GM18499 (cell line): ENCODE measurements around the gene SH3GL2.

Source experiments
- ATAC-seq: cut with Tn5 transposase; IDR thresholded peaks from one replicate; pipeline ENCODE4 v1.9.1; 2021; ENCODE audit warnings: moderate number of reproducible peaks; ENCODE audit not compliant: insufficient read depth, unreplicated experiment

SH3GL2 gene

DNA sequence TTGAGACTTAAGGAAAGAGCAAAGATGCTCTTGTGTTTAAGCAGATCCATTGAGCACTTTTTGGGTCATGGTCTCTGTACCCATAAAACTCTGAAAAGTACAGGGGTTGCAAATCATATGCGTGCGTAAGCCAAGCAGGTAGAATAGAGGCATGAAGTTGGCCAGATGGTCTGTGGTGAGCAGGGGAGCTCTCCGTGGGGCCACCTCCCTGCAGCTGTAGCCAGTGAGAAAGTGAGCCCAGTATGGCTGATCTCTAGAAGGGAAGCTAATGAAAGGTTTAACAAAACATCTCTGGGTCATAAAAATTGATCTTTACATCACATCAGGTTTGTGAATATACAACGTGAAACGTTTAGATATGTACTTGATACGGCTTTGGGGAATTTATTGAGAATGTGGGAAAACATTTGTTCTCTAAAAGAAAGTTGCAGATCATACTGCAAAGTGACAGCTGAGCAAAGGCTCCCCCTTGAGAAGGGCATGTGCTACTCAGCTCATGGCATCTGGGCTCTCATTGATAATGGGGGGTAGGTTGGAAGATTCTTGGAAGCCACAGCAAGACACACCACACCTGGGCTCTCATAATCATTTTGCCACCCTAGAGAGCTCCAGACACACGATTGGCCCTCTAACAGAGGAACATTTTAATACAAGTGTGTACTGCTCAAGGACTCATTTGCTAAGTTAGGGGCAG is 30.6 kb downstream of the SH3GL2 start:
- no peak for ATAC-seq

DNA sequence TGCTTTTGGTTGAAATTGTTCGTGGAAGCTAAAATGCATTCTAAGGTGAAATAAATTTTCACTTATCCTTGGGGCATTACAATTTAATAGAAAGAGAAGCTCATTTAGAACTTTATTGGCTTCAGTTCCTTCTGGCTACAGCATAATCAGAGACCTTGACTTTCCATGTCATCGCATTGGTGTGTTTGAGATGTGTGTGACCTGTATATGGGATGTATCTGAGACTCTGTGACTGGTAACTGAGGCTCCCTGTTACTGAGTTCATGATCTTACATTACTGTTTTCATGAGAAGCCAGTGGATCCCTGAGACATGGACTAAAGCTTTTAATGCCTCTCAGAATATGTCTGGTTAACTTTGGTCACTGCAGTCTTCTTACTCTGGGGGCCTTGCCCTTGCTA is 32.5 kb downstream of the SH3GL2 start:
- ATAC-seq: no peak

DNA sequence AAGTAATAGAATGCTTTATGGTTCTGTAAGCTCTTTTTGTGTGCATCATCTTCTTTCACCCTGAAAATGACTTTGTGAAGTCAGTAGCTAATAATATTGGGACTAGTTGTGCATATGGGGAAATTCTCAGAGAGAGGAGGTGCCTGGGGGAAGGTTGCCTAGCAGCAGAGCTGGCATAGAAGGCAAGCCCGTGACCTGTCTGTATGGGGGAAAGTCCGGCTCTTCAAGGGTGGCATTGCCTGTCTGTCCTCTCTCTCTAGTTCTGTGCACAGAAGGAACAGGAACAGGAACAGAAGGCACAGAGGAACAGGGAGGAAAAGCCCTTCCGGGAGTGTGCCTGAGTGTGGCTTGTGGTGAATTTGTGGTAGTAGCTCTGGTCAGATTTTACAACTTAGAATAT is 33.1 kb downstream of the SH3GL2 start:
- ATAC-seq: no peak

DNA sequence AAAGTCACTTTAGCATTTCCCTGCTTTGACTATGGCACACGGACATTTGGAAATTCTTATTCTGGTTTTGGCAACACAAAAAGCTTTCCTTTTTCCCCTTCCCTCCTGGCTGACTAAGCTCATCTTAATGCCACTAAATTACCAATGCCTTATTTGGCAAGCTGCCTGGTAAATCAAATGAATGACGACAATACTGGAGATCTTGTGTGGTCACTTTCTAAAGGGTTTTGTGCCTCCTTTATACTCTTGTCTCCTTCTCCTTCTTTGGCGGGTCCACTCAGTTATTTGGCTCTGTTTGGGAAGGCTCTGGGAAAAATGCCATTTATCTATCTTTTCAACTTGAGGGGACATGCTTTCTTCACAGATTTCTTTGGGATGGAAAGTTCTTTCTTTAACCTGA is 34.9 kb downstream of the SH3GL2 start:
- ATAC-seq: no peak

- ATAC-seq: no peak
Observed at GRCh38 chr9:17614250-17614649, 35.4 kb downstream of the SH3GL2 start.

GRCh38 chr9:17614903-17615302 is 36.0 kb downstream of the SH3GL2 start:
- ATAC-seq: no peak

- ATAC-seq: no peak
Observed at GRCh38 chr9:17622141-17622540, 43.3 kb downstream of the SH3GL2 start.

DNA sequence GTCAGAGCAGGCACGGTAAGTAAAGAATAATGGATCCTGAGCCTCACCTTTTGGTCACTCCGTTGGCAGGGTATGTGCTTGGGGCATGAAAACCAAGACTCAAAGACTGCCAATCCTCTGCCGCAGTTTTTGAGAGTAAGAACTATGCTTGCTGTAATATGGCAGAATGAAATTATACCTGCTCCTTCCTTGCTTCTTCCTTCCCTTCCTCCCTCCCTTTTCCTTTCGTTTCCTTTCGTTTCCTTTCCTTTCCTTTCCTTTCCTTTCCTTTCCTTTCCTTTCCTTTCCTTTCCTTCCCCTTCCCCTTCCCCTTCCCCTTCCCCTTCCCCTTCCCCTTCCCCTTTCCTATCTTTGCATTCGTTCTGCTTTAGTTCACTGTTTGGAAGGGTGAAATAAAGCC is 43.9 kb downstream of the SH3GL2 start:
- ATAC-seq: no peak

DNA sequence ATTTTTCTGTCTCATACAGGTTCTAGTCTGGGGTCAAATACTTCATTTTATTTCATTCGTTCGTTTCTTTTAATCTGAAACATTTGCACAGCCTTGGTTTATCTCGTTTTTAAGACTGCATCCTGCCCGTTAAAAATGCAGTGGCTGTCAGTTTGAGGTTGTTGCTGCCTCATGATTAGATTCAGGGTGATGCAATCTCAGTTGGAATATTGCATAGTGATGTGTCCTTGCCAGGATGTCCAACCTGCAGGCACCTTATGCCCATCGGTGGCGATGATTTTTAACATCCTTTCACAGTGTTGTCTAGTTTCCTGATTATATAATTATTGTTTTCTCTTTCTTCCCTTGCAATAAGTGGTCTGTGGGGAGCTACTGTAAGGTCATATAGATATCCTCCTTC is 45.1 kb downstream of the SH3GL2 start:
- ATAC-seq: no peak

- no peak for ATAC-seq
Observed at GRCh38 chr9:17624571-17624970, 45.7 kb downstream of the SH3GL2 start.

DNA sequence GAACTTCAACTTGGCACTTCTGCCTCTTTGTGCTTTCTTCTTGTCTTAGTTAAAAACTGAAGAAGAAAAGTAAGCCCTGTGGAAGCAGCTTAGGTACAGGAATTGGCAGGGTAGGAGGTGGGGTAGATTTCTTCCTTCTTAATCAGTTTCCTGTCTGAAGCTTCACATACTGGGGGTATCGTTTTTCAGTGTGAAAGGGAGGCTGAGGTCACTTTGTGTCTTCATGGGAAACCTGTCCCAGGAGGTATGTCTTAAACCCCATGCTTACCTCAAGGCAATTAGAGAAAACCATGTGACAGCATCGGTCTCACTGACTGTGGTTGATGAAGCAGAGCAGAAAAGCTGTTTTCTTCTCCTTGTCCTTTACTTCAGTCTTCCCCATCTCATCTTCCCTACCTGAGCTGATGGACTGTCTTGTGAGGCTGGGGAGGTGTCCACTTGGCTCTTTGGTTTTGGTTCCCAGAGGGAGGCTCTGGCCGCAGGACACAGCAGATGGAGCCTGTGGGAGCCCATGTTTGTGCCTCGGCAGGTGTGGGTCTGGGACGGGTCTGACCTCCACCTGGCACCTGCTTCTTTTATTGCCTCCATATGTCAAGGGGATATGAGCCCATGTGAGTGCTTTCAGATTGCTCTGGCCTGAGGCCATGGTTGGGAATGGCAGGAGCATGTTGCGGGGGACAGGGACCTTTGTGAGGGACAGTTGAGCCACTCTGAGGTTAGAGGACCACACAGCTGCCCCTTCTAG is 47.0 kb downstream of the SH3GL2 start:
- no peak for ATAC-seq

GRCh38 chr9:17627641-17628040 is 48.8 kb downstream of the SH3GL2 start:
- ATAC-seq: no peak

DNA sequence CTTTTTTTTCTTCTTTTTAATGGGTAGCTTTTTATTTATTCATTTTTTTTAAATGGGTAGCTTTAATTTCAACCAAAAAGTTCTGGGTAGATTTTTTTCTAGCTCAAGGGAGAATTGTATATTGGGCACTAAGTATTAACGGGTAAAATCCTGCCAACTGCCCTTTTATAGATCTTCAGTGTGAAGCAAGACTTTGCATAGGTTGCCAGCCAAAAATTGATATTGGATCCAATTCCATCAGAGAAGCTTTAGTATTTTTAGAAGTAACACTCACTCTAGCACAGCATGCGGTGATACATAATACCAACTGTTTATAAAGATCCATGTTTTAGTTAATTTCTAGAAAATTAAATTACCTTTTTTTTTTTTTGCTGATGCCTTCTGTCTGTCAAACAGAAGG is 49.8 kb downstream of the SH3GL2 start:
- no peak for ATAC-seq

- ATAC-seq: no peak
Observed at GRCh38 chr9:17630531-17630949, 51.7 kb downstream of the SH3GL2 start.

DNA sequence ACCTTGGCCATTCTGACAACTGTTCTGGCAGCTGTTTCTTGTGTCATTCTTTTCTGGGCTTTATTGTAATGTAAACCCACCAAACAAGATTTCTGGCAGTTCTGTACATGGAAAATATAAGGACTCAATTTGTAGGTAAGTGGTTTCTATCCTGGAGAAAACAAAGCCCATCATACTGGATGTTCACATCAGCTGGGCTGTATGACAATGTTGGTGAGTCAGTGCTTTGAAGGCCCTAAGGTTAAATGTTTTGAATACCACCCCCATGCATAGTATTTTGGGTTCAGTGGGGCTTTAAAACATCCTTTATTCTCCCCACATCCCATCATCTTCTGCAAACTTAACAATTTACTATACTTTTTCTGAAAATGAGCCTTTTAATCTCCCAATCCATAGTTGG is 52.5 kb downstream of the SH3GL2 start:
- ATAC-seq: no peak

DNA sequence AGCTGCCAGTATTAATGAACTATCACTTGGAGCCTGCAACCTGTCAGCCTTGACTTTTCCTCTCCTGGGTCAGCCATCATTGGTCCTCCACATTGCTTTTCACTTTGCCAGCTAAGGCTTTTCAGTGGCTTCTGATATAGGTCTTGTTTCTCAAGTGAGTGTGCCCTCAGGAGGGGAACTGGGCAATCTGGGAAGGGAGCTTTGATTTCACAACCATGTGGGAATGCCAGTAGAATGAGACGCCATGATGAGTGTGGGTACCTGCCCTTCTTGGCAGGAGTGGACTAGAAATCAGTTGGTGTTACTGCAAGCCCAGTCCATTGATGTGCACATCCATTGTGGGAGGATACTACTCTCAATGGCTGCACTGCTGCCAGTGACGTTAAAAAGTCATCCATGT is 54.1 kb downstream of the SH3GL2 start:
- no peak for ATAC-seq

GRCh38 chr9:17635115-17635890 is 56.4 kb downstream of the SH3GL2 start:
- ATAC-seq: no peak

DNA sequence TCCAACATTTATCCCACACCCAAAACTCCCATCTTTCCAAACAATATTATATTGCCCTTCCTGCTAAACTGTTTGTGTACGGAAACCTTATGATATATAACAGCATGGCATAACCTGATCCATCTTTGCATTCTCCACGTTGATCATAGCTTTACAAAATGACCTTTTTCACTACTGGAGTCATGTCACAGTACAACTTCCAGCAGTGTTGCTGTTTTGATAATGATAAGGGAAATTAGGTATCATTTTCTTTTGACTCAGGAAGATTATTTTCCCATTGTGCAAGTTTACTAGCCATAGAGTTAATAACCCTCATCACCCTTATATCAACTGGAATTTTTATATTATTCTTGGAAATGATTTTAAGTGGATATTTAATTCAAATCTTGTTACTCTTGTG is 57.5 kb downstream of the SH3GL2 start:
- ATAC-seq: no peak

DNA sequence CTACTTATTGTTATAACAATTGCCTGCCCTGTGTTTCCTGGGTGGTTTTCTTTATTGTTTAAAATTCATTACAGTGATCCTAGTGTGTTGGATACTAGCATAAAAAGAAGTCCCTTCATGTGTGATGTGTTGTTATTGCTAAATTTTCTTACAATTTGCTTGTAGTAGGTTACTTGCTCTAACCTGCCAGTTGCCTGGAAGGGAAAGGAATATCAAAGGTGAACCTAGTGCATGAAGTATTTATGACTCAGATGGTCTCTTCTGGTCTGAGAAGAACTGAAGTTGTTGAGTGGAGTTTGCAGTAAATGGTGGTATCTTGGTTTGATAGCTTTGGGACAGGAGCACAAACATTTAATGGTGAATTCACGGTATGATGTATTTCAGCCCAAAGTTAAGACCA is 58.0 kb downstream of the SH3GL2 start:
- ATAC-seq: no peak

GRCh38 chr9:17637229-17637628 is 58.4 kb downstream of the SH3GL2 start:
- ATAC-seq: no peak

GRCh38 chr9:17648516-17648915 is 69.7 kb downstream of the SH3GL2 start:
- ATAC-seq: no peak
